HG02623 (cell line): Measurements from ENCODE around the gene RYR1.
"Not testable (repeated sequence)": the region's sequence is repeated elsewhere in the genome, so short reads cannot be mapped to it uniquely, and the experiment has no call there.

ENCODE experiments used
- ATAC-seq: cut with Tn5 transposase; IDR thresholded peaks from one replicate; pipeline ENCODE4 v1.9.1; 2021; ENCODE audit warnings: moderate library complexity; ENCODE audit not compliant: unreplicated experiment

Gene RYR1

DNA sequence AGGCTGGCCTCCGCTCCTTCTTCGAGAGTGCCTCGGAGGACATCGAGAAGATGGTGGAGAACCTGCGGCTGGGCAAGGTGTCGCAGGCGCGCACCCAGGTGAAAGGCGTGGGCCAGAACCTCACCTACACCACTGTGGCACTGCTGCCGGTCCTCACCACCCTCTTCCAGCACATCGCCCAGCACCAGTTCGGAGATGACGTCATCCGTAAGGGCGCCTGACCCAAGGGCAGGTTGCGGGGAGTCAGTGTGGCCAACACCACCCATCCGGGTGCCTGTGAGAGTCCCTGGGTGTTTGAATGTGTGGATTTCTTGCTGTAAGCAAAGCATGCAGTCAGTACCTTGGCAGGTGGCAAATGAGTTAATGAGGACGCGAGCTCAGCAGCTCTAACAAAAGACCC, 78.8 kb downstream of the RYR1 start:
- ATAC-seq, result no peak

DNA sequence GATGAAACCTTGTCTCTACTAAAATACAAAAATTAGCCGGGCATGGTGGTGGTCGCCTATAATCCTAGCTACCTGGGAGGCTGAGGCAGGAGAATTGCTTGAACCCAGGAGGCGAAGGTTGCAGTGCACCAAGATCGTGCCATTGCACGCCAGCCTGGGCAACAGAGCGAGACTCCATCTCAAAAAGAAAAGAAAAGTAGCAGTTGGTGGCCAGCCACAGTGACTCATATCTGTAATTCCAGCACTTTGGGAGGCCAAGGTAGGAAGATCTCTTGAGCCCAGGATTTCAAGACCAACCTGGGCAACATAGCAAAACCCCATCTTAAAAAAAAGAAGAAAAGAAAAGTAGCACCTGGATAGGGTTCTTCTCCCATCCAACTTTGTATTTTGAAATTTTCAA, 79.7 kb downstream of the RYR1 start:
- not testable (repeated sequence) for ATAC-seq

DNA sequence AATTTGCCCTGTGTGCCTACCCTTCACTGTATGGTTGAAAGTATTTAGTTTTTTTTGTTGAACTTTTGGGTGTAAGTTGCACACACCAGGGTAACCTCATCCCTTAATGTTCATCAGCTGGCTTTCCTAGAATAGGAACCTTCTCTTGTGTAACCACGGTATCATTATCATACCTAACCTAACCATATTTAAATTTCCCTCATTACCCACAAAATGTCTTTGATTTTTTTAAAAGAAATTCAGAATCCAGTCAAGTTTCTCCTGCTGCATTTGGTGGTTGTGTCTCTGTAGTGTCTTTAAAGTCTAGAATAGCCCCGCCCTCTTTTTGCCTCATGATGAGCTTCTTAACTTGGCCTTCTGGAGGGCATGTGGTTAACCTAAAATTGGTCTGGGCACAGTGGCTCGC, 80.3 kb downstream of the RYR1 start:
- ATAC-seq, result no peak

DNA sequence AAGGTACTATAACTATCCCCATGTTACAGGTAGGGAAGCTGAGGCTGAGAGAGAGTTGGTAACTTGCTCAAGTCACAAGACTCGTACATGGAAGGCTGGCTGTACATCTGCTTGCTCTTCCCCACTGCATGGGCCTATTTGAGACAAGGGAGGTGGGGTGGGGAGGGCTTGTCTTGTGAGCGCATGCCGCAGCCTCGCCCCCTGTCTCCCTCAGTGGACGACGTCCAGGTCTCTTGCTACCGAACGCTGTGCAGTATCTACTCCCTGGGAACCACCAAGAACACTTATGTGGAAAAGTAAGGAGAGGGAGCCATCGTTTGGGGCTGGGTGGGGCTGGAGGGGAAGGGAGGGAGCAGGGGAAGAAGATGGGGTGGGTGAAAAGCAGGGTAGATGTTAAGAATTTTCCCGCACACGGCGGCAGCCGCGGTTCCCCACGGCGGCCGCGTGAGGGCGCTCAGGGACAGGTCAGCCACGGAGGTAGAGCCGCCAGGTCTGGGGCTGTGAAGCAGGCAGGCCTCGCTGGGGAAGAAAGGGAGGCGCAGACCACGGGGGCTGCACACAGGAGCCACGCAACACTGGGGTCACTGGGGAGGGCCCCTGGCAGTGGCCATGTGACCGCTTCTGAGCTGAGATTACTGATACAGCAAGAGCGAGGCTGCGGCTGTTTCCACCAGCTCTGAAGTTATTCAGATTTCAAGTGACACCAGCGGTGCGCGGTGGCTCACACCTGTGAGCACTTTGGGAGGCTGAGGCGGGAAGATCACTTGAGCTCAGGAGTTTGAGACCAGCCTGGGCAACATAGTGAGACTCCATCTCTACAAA, 81.5 kb downstream of the RYR1 start:
- ATAC-seq, result no peak

DNA sequence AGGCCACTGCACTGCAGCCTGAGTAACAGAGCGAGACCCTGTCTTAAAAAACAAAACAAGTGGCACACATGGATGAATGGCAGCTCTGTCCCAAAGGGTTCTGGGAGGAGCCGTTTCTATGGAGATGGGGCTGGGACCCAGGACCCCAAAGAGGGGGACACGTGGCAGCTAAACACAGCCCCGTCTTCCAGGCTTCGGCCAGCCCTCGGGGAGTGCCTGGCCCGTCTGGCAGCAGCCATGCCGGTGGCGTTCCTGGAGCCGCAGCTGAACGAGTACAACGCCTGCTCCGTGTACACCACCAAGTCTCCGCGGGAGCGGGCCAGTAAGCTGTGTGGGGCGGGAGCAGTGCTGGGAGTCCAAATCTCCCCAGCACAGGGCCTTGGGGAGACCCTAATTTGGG, 82.4 kb downstream of the RYR1 start:
- ATAC-seq, result no peak

DNA sequence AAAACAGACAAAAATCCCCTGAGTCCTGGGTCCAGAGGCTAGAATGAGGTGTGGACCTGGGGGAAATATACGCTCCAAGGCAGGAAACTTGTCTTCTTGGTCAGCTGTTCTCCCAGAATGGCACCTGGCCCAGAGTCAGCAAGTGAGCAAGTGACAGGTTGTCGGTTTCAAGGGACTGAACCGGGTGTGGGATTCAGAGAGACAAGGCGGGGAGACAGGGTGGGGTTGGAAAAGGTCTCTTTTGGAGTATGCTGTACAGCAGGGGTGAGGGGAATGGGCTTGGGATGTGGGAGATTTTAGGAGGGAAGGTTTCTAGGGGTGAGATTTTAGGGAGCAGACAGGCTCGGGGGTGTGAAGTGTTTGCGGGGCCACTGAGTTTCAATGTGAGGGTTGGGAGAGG, 83.3 kb downstream of the RYR1 start:
- ATAC-seq, result no peak

DNA sequence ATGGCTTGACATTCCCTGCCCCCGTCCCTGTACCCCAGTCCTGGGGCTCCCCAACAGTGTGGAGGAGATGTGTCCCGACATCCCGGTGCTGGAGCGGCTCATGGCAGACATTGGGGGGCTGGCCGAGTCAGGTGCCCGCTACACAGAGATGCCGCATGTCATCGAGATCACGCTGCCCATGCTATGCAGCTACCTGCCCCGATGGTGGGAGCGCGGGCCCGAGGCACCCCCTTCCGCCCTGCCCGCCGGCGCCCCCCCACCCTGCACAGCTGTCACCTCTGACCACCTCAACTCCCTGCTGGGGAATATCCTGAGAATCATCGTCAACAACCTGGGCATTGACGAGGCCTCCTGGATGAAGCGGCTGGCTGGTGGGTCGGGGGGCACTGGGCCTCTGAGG, 83.8 kb downstream of the RYR1 start:
- ATAC-seq, result no peak

DNA sequence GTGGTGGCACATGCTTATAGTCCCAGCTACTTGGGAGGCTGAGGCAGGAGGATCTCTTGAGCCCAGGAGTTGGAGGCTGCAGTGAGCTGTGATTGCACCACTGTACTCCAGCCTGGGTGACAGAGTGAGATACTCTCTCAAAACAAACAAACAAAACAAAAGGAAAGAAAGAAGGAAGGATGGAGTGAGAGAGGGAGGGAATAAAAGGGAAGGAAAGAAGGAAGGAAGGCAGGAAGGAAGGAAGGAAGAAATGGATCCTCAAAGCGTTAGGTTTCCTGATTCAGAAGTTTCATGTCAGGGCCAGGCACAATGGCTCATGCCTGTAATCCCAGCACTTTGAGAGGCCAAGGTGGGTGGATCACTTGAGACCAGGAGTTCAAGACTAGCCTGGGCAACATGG, 84.5 kb downstream of the RYR1 start:
- ATAC-seq, result not testable (repeated sequence)

DNA sequence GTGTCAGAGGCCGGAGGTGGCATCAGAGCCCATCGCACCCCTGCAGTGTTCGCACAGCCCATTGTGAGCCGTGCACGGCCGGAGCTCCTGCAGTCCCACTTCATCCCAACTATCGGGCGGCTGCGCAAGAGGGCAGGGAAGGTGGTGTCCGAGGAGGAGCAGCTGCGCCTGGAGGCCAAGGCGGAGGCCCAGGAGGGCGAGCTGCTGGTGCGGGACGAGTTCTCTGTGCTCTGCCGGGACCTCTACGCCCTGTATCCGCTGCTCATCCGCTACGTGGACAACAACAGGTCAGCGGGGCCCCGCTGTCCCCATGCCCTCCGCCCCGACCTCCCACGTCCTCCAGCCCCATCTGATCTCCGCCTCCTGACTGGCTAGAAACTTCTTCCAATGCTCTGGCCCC, 85.7 kb downstream of the RYR1 start:
- ATAC-seq, result no peak

DNA sequence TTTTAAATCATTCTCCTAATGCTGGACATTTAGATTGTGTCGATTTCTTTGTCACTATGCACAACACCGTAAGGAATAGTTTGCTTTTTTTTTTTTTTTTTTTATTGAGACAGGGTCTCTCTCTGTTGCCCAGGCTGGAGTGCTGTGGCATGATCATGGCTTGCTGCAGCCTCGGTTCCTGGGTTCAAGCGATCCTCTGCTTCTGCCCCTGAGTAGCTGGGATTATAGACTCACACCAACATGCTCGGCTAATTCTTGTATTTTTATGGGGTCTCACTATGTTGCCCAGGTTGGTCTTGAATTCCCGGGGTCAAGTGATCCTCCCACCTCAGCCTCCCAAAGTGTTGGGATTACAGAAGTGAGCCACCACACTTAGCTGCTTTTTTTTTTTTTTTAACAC, 86.5 kb downstream of the RYR1 start:
- no peak for ATAC-seq

DNA sequence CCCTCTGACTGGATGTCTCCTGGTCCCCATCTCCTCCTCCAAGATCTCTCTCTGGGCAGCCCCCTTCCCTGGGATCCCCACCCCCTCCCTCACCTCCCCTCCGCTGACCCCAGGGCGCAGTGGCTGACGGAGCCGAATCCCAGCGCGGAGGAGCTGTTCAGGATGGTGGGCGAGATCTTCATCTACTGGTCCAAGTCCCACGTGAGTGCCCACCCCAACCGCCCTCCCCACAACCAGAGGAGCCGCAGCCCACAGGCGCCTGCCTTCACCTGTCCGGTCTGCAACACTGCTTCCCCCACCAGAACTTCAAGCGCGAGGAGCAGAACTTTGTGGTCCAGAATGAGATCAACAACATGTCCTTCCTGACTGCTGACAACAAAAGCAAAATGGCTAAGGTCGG, 89.4 kb downstream of the RYR1 start:
- no peak for ATAC-seq

DNA sequence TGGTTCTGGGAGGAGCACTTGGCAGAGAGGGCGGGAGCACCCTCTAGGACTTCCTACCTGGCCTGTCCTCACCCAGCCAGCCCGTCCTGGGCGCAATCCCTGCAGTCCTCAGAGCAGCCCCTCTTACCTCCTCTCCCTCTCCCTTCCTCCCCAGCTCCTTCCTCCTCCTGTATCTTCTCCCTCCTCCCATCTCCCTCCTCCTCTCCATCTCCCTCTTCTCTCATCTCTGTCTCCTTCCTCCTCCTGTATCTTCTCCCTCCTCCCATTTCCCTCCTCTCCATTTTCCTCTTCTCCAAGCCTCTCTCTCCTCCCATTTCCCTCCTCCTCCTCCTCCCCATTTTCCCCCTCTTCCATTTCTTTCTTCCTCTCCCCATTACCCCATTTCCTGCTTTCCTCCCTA, 89.8 kb downstream of the RYR1 start:
- no peak for ATAC-seq

DNA sequence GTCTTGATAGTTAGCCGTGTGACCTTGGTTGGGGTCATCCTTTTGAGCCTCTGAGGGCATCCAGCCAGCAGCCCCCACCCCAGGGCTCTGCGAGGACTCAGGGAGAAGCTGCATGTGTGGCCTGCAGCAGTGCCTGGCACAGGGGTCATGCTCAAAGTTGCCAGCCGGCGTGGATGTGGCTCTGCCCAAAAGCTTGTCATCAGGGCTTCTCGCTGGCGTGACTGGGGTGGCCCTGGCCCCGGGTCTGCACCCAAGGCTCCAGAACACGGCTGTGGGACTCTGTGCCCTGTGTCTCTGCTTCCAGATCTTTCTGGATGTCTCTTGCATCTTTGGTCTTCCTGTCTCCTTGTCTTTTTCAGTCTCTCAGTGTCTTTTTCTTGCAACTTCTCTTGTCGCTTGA, 90.9 kb downstream of the RYR1 start:
- no peak for ATAC-seq

DNA sequence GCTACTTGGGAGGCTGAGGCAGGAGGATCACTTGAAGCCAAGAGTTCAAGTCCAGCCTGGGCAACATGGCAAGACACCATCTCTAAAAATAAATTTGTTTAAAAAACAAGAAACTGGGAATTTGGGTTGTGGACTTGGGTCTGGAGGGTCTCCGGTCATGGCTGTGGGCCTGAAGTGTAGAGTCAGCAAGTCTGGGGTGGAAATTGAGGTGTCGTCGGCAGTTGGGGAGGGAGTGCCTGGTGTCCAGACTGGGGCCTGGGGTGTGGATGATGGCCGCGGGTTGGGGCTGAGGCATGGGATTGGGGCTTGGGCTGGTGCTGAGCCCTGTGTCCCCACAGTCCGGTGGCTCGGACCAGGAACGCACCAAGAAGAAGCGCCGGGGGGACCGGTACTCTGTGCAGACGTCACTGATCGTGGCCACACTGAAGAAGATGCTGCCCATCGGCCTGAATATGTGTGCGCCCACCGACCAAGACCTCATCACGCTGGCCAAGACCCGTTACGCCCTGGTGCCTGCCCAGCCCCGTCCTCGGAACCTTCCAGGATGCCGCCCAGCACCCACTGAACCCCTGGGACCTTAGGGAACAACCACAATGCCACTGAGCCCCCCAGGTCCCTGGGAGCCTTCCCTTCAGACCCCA, 91.6 kb downstream of the RYR1 start:
- ATAC-seq, result no peak

DNA sequence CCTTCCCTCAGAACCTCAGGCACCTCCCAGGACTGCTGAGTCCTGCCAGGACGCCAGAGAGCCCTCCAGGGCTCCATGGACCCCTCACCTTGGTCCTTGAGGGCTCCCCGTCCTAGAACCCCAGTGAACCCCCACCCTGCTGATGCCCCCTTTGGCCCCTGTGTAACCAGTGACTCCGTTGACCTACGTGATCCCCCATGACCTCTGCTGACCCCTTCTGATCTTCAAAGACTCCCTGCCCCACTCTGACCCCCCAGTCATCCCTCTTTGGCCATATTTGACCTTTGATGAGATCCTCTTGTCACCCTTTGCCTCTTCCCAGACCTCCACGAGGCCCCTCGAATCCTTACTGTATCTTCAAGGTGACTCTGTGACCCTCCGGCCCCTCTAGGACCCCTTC, 92.9 kb downstream of the RYR1 start:
- no peak for ATAC-seq

DNA sequence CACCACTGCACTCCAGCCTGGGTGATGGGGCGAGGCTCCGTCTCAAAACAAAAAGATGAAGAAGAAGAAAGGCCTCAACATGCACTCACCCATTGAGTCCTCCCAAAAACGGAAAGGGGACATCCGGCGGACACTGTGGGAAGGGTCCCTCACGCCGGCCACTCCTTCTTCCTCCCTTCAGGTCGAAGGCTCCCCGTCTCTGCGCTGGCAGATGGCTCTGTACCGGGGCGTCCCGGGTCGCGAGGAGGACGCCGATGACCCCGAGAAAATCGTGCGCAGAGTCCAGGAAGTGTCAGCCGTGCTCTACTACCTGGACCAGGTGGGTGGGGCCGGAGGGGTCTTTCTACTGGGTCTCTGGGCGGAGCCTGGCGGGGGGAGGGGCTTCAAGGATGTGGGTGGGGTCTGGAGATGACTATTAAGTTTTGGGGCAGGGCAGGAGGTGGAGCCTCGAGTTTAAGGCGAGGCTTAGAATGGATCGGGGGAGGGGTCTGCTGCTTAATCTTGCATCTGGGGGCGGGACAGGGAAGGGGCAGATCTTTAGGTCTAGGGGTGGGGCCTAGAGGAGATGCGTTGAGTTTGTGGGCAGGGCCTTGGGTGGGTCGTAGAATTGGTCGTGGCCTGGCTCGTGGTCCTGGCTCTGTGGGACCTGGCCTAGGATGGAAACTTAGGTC, 94.1 kb downstream of the RYR1 start:
- ATAC-seq, result no peak

DNA sequence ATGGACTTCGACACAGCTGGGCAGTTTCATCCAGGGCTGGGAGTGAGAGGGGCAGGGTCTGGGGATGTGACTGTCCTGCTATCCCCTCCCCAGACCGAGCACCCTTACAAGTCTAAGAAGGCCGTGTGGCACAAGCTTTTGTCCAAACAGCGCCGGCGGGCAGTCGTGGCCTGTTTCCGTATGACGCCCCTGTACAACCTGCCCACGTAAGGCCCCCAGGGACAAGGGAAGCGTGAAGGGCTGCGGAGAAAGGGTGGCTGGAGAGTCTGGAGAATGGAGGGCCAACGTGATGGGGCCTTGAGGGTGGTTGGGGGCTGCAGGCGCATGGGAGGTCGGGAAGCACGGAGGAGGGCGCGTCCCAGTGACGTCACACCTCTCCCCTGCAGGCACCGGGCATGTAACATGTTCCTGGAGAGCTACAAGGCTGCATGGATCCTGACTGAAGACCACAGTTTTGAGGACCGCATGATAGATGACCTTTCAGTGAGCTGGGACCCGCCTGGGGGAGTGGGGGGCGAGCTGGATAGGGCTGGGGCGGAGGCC, 94.8 kb downstream of the RYR1 start:
- ATAC-seq, result no peak

DNA sequence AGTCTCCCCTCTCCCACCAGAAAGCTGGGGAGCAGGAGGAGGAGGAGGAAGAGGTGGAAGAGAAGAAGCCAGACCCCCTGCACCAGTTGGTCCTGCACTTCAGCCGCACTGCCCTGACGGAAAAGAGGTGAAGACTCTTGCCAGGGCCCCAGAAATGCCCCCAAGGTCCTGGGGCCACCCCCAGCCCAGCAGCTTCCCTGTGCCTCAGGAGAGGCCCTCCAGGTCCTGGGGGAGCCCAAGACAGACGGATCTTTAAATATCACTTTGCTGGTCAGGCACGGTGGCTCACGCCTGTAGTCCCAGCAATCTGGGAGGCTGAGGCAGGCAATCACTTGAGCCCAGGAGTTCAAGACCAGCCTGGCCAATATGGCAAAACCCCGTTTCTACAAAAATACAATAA, 95.4 kb downstream of the RYR1 start:
- no peak for ATAC-seq

DNA sequence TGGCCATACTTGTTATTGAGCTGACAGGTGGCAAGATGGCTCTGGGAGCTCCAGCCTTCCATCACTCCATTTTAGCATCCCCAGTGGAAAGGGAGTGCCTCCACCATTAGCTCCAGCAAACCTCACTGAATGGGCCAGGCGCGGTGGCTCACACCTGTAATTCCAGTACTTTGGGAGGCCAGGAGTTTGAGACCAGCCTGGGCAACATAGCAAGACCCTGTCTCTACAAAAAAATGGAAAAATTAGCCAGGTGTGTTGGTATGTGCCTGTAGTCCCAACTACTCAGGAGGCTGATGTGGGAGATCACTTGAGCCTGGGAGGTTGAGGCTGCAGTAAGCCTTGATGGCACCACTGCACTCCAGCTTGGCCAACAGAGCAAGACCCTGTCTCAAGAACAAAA, 98.0 kb downstream of the RYR1 start:
- ATAC-seq, result no peak

DNA sequence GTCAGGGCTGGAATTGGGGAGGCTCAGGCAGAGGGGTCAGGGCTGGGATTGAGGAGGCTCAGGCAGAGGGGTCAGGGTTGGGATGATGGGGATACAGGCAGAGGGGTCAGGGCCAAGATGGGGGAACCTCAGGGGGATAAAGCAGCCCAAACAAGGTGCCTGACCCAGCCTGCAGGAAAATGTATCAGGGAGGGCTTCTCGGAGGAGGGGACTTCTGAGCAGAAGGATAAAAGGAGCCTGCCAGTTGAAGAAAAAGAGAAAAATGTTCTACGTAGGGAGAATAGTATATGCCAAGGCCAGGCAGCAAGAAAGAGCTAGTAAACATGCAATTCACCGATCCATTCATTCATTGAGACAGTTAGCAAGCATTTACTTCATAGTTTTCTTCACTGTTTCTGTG, 99.4 kb downstream of the RYR1 start:
- no peak for ATAC-seq

DNA sequence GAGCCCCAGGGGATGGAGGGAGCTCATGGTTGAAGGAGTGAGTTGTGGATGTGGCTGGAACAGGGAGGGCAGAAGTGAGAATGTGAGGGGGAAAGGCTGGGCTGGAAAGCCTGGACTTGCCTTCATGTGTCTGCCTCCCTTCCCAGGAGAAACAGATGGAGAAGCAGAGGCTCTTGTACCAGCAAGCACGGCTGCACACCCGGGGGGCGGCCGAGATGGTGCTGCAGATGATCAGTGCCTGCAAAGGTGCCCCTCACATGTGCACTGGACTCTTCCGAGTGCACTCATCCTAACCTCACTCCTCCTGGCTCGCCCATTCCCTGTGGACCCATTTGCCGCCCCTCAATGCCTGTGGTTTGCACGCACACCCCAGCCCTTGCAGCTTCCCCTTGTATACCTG, 101.1 kb downstream of the RYR1 start:
- ATAC-seq, result no peak

DNA sequence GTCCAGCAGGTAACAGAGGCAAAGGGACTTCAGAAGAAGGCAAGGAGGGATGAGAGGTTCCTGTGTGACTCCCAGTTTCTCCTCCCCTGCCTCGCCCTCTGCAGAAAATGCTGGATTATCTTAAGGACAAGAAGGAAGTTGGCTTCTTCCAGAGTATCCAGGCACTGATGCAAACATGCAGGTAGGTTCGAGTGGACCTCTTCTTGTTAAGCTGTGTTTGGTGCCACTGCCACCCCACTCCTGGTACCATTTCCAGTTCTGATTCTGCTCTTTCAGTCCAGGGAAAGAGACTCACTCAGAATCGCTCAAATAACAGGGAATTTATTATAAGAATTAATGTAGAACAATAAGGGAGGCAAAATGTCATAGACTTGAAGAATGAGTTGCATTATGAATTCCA, 101.7 kb downstream of the RYR1 start:
- ATAC-seq, result no peak
